Small intestine (tissue), 7 donors: ENCODE data around the gene PTN. TPM values are rescaled to one million over a fixed set of nuclear protein-coding genes. Genes with fewer than 3 reads are reported as not detected.
A peak's percentile ranks its signal among the peaks of the same experiment; 100 is the strongest.

Source experiments
- DNase-seq, 2 donors: peaks; one replicate each; pipeline versions ENCODE4 v3.0.0 to v3.0.0-alpha.2; 2013
- FAIRE-seq: peaks from 2 replicates; lab custom pipeline; 2012; peaks lifted over from hg19 to GRCh38; lab: Jason Lieb, UNC
- H3K27ac ChIP-seq, 3 donors: one replicate each; pipeline ENCODE4 v1.5.1; 2013; ENCODE audit warnings: low read length in 2 of 3, mild to moderate bottlenecking in 2 of 3, control low read depth in 1 of 3, inconsistent platforms in 1 of 3, low read depth in 1 of 3, moderate library complexity in 1 of 3
- H3K27me3 ChIP-seq, 3 donors: one replicate each; pipeline ENCODE4 v1.6.1; 2013; ENCODE audit warnings: low read length in 3 of 3, inconsistent platforms in 1 of 3; ENCODE audit not compliant: control insufficient read depth in 3 of 3, insufficient read depth in 3 of 3
- H3K36me3 ChIP-seq, 3 donors: one replicate each; pipeline ENCODE4 v1.6.1; 2013; ENCODE audit warnings: low read length in 3 of 3, inconsistent platforms in 1 of 3, low read depth in 1 of 3, mild to moderate bottlenecking in 1 of 3, moderate library complexity in 1 of 3; ENCODE audit not compliant: control insufficient read depth in 3 of 3, insufficient read depth in 2 of 3
- H3K4me1 ChIP-seq, 3 donors: one replicate each; pipeline ENCODE4 v1.6.1; 2013; ENCODE audit warnings: low read length in 2 of 3, inconsistent platforms in 1 of 3, low read depth in 1 of 3, mild to moderate bottlenecking in 1 of 3, moderate library complexity in 1 of 3; ENCODE audit not compliant: control insufficient read depth in 3 of 3, insufficient read depth in 2 of 3
- H3K4me3 ChIP-seq, 3 donors: one replicate each; pipeline ENCODE4 v1.5.1; 2013; ENCODE audit warnings: low read length in 3 of 3, control low read depth in 1 of 3, inconsistent platforms in 1 of 3, low read depth in 1 of 3, mild to moderate bottlenecking in 1 of 3, moderate library complexity in 1 of 3
- H3K9me3 ChIP-seq, 2 donors: one replicate each; pipeline ENCODE4 v1.6.1; 2013; ENCODE audit warnings: low read depth in 1 of 2, low read length in 1 of 2; ENCODE audit not compliant: control insufficient read depth in 2 of 2, insufficient read depth in 1 of 2
- WGBS, 3 donors: extraction: QIAGEN DNeasy Blood & Tissue Kit; methylation state at CpG; one replicate each; pipeline ENCODE4 v1.1.7; 2013; 5-methylcytosine and 5-hydroxymethylcytosine counted together
- polyA plus RNA-seq, 4 donors: library from polyadenylated mRNA; stranded (reverse) in 3 of 4; unstranded in 1 of 4; fragments of 200-250 nt in 3 of 4; fragments of 120-200 nt in 1 of 4; gene quantifications; one replicate each; pipeline versions ENCODE4 v1.2.1 to v1.2.3, GENCODE V29; 2013
- donor health status: healthy with polysubstance abuse.
- donor health status: control.
- donor health status: control.
- donor health status: Bipolar disorder and iron deficiency.
- donor health status: healthy.

PTN gene
- polyA plus RNA-seq, 4 donors: 1.1 to 50.2 (median 4.0) TPM; not detected in 1

DNA sequence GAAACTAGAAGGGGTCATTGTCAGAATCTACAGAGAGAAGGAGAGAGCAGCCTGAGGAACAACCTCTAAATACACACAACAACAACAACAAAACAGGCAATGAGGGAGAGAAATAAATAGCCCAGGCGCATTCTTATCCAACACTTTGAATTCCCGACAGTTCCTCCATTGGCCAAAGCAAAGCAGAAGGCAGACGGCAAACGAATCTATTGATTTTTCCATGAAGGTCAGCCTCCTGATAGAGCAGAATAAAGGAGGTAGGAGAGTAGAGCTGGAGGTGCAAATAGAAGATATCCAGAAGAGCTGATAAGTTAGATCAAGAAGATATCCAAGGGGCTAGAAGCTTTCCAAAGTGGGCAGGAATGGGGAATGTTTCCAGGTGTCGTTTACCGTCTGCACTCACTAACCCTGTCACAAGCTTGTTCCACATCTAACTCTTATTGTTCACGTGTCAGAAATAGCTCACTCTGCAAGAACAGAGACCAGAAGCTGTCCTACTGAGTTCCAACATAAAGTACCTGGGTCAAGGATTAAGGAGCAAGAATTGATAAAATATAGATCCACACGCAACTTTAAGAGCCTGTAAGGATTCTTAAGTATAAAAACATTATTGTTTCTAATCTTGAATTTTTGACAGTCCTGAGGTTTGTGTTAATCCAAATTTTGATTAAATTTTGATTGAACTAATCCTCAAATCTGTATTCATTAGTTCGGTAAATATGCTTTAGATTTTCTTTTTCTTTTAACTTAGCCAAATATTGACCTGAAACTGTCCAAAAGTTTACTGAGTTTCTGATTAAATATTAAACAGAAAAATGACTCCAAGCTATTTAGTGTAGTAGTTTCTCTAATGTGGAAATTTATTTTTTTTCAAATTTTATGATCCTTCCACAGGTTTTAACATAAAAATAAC is 45.7 kb downstream of the PTN start:
- H3K36me3 ChIP-seq: no peaks in the 10 kb centered on the region
- no peak overlapping the region for H3K4me3 ChIP-seq
- FAIRE-seq (no peak), DNase-seq (no peak)
- no peaks in the 10 kb centered on the region for H3K27me3 ChIP-seq
- no peaks in the 10 kb centered on the region for H3K4me1 ChIP-seq
- 16 to 55% (median 31%) methylated on average over 9 of the region's 9 CpGs for WGBS, 3 donors
- no peaks in the 10 kb centered on the region for H3K9me3 ChIP-seq
- no peak overlapping the region for H3K27ac ChIP-seq

DNA sequence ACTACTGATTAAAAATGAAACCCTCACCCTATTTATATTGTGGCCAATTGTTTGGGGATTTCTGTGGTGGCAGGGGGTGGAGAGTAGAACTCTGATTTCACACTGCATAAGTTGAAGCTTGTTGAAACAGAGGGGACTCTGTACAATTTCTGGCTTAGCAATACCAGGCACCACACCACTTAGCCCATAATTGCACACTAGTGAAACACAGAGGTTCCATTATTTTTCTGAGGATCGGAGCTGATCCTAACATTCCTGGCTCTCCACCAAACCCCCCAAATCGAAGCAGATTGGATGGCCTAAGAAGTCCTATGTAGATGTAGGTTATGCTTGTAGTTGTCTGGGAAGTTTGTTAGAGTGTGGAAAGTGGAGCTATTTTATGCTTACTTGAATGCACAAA is 47.0 kb downstream of the PTN start:
- no peak overlapping the region for H3K27ac ChIP-seq
- no peaks in the 10 kb centered on the region for H3K27me3 ChIP-seq
- no peak overlapping the region for H3K4me3 ChIP-seq
- 56 to 63% (median 59%) methylated on average over 2 of the region's 2 CpGs for WGBS, 3 donors
- H3K9me3 ChIP-seq: no peaks in the 10 kb centered on the region
- no peaks in the 10 kb centered on the region for H3K36me3 ChIP-seq
- H3K4me1 ChIP-seq: no peaks in the 10 kb centered on the region
- FAIRE-seq: no peak
- DNase-seq: no peak

DNA sequence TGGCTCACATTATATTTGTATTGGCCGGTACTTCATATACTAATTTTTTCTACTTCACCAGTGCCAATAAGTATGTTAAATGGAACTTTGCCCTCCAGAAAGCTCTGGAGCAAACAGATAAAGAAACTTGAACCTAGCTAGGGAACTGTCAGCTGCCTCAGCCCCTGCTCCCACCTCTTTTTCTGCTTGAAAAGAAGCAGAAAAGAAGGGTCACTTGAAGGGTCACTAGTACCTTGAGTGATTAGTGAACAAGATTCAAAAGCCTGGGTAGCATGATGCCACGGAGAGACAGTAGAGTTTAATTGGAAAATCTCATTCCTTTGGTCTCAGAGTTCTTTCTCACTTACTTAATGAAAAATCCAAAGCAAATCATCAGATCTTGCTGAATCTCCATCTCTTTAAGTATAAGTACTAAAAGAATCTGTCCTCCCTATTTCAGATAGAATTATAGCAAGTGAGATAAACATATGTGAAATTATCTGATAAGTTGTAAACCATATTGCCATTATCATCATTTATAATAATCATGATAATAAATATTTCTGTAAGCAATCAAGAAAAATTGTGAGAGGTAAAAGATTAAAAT is 47.7 kb downstream of the PTN start:
- FAIRE-seq (no peak), DNase-seq (peak in 1 of 2 donors; percentile 2)
- Histone ChIP-seq H3K9me3 (no peaks in the 10 kb centered on the region), H3K36me3 (no peaks in the 10 kb centered on the region), H3K4me1 (no peaks in the 10 kb centered on the region), H3K4me3 (no peak overlapping the region), H3K27me3 (no peaks in the 10 kb centered on the region), H3K27ac (no peak overlapping the region)
- WGBS, 3 donors: 25 to 50% (median 33%) methylated on average over 2 of the region's 2 CpGs

DNA sequence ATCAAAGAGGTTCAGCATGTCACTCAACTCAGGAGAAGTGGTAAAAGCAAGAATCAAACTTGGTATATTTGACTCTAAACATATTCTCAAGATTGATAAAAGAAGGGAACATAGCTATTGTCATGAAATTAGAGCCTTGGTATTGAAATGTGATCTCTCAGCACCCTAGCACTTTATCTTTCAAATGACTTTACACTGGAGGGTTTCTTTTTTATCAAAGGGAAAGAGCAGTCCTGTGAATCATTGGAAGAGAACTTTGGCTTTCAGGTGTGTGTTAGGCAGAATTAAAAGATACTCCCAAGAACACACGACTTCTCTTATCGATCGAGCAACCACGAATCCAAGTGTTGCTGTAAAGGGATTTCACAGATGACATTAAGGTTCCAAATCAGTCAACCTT is 54.4 kb downstream of the PTN start:
- Histone ChIP-seq H3K4me1 (no peaks in the 10 kb centered on the region), H3K27me3 (no peaks in the 10 kb centered on the region), H3K9me3 (no peaks in the 10 kb centered on the region), H3K36me3 (no peaks in the 10 kb centered on the region), H3K27ac (no peak overlapping the region), H3K4me3 (no peak overlapping the region)
- FAIRE-seq (no peak), DNase-seq (no peak)
- 61 to 66% (median 65%) methylated on average over 4 of the region's 4 CpGs for WGBS, 3 donors

DNA sequence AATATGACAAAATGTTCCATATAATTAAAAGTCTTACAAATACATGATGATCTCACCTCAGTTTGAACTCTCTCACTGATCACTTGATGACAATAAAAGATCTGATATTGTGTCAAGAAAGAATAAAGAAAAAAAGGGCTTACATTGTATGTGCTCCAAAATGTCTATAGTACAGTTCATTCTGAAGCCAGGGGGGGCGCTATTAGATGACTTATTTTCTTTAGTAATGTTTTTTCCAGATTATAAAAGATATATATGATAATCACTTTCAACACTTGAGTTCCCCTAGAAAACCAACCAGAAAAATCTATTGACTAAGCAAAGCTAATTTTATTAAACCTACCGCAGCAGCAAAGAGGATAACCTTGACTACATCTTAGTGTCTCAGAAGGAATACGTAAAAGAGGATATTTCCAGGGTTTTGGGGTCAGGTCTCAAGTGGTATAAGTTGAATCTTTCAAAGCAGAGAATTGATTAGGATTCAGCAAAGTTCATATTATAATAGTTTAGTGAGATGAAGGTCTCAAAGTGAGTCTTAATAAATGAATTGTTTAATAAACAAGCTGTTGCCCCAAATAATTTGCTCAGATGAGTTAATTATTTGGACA is 55.8 kb downstream of the PTN start:
- H3K4me3 ChIP-seq: no peak overlapping the region
- DNase-seq: no peak
- 67 to 75% (median 71%) methylated on average over 3 of the region's 3 CpGs for WGBS, 3 donors
- H3K36me3 ChIP-seq: no peaks in the 10 kb centered on the region
- H3K27ac ChIP-seq: no peak overlapping the region
- no peaks in the 10 kb centered on the region for H3K9me3 ChIP-seq
- no peaks in the 10 kb centered on the region for H3K4me1 ChIP-seq
- FAIRE-seq: no peak
- no peaks in the 10 kb centered on the region for H3K27me3 ChIP-seq

DNA sequence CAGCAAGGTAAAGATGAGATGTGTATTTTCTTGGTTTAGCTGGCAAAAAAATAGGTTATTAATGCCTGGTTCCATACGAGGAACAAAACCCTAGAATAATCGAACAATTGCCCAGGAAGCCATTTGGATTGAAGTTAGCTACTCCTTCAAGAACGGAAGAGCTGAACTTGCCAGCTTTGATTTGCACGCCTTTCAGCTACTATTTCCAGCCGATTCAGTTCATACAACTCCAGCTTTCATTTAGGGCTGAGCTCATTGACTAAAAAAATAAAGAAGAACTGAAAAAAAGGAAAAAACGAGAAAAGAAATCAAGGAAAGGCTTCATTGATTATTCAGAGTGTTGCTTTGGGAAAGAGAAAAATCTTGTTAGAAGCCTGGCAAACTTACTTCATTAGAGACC is 60.4 kb downstream of the PTN start:
- no peaks in the 10 kb centered on the region for H3K9me3 ChIP-seq
- 77 to 84% (median 78%) methylated on average over 6 of the region's 6 CpGs for WGBS, 3 donors
- H3K36me3 ChIP-seq: no peaks in the 10 kb centered on the region
- no peaks in the 10 kb centered on the region for H3K4me1 ChIP-seq
- FAIRE-seq (no peak), DNase-seq (no peak)
- H3K27ac ChIP-seq: no peak overlapping the region
- no peak overlapping the region for H3K4me3 ChIP-seq
- no peaks in the 10 kb centered on the region for H3K27me3 ChIP-seq

DNA sequence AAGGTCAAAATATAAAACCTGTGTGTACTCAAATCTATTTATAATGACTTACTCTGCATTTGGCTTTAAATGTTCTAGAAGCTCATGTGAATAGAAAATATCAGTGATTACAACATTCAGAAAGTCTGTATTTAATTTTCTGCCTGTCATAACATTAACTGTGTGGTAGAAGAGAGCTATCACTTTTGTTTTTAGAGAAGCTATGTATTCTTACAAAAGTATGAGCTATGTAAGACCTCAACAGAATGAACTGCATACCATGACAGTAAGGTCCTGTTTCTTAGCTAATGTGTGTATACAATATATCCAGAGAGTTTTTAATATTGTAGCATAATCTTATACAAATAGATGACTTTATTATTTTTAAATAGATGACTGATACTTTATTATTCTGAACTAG is 61.5 kb downstream of the PTN start:
- no peaks in the 10 kb centered on the region for H3K27me3 ChIP-seq
- FAIRE-seq: no peak

DNA sequence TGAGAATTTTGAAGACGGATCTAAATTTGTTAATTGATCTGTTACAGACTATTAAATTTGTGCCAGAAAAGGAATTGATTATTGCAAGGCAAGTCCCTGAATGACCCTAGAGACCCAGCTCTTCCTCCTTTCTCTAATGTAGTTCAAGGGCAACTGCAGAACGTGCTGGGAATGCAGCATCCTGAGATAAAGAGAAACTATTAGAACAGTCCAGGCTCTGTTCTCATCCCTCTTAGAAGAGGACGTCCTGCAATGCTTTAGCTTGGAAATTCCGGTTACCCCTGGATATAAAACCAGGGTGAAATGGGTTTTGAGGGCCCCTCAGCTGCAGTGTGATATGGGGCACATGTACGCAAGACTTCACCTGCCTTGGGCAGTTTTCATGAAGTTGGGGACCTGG is 67.3 kb downstream of the PTN start:
- Histone ChIP-seq H3K4me1 (no peaks in the 10 kb centered on the region), H3K27me3 (no peaks in the 10 kb centered on the region), H3K4me3 (no peak overlapping the region), H3K36me3 (no peaks in the 10 kb centered on the region), H3K27ac (no peak overlapping the region), H3K9me3 (no peaks in the 10 kb centered on the region)
- DNase-seq: no peak
- FAIRE-seq: no peak
- WGBS, 3 donors: 70 to 76% (median 73%) methylated on average over 5 of the region's 5 CpGs

More for the DNA sequence above, 61.5 kb downstream of the PTN start:
- Histone ChIP-seq H3K36me3 (no peaks in the 10 kb centered on the region), H3K4me3 (no peak overlapping the region), H3K4me1 (no peaks in the 10 kb centered on the region), H3K27ac (no peak overlapping the region), H3K9me3 (no peaks in the 10 kb centered on the region)
- DNase-seq: no peak
